Endothelial cell of umbilical vein (primary cell): ENCODE measurements around the gene VASH2. TPM values are rescaled to one million over a fixed set of nuclear protein-coding genes. Genes with fewer than 3 reads are reported as not detected.

ENCODE experiments used
- BruUV-seq: library from RNA; stranded (reverse); fragments of 400-500 nt; replicated peaks from 2 replicates; lab custom pipeline; 2021; lab: Mats Ljungman, UMichigan
- CTCF ChIA-PET: fragments of 300-600, 350-600 bp; sonication (Branson Sonifier 250); formaldehyde crosslinking; loops from one replicate; lab custom pipeline; 2021; ENCODE audit warnings: antibody characterized with exemption, inconsistent platforms; lab: Charles Lee
- POLR2A ChIA-PET: fragments of 300-600, 350-600 bp; sonication (Branson Sonifier 250); formaldehyde crosslinking; loops from one replicate; lab custom pipeline; 2021; ENCODE audit warnings: antibody characterized with exemption, inconsistent platforms; lab: Charles Lee
- DNase-seq: peaks from one replicate; pipeline ENCODE4 v3.0.0-alpha.2; 2011; ENCODE audit warnings: low read depth, low spot score
- FAIRE-seq: peaks from 2 replicates; lab custom pipeline; 2011; peaks lifted over from hg19 to GRCh38; lab: Jason Lieb, UNC
- H2AFZ ChIP-seq: 2 replicates; pipeline ENCODE4 v1.6.0; 2012; ENCODE audit warnings: low read depth, low read length, control low read depth, inconsistent platforms
- H3K27ac ChIP-seq: 2 replicates; pipeline ENCODE4 v1.5.1; 2011; ENCODE audit warnings: low read depth, mild to moderate bottlenecking, control low read depth, low read length, moderate library complexity; ENCODE audit not compliant: insufficient read depth
- H3K27me3 ChIP-seq, 2 experiments: 2 replicates each; pipeline versions ENCODE4 v1.6.0 to v1.6.1; 2011; ENCODE audit warnings: low read length in 2 of 2, mixed read lengths in 1 of 2; ENCODE audit not compliant: control insufficient read depth in 2 of 2, insufficient read depth in 2 of 2
- H3K36me3 ChIP-seq, 2 experiments: 2 replicates in 1 of 2; 3 replicates in 1 of 2; pipeline ENCODE4 v1.5.1; 2011; ENCODE audit warnings: low read length in 2 of 2, mild to moderate bottlenecking in 1 of 2, moderate library complexity in 1 of 2; ENCODE audit not compliant: control insufficient read depth in 2 of 2, insufficient read depth in 2 of 2; ENCODE audit errors: extremely low read depth in 1 of 2
- H3K4me1 ChIP-seq: 3 replicates; pipeline ENCODE4 v1.5.1; 2011; ENCODE audit warnings: mild to moderate bottlenecking, low read length; ENCODE audit not compliant: control insufficient read depth, insufficient read depth; ENCODE audit errors: extremely low read depth
- H3K4me2 ChIP-seq: 2 replicates; pipeline ENCODE4 v1.6.1; 2011; ENCODE audit warnings: low read length, control low read depth, mixed read lengths; ENCODE audit not compliant: insufficient read depth
- H3K4me3 ChIP-seq, 3 experiments: fragments of 200-600 bp in 1 of 3; sonication (generic), shearing (Covaris generic) in 1 of 3; replicated peaks in 1 of 3; 2 replicates each; pipeline ENCODE4 v1.5.1; 2011 to 2016; ENCODE audit warnings: control low read depth in 3 of 3, low read length in 3 of 3, mild to moderate bottlenecking in 2 of 3, inconsistent platforms in 1 of 3, low read depth in 1 of 3, moderate library complexity in 1 of 3; ENCODE audit not compliant: insufficient read depth in 1 of 3
- H3K79me2 ChIP-seq: 2 replicates; pipeline ENCODE4 v1.6.0; 2012; ENCODE audit warnings: low read length, inconsistent platforms; ENCODE audit not compliant: control insufficient read depth, insufficient read depth
- H3K9ac ChIP-seq: replicated peaks from 2 replicates; pipeline ENCODE3; 2011; ENCODE audit warnings: low read length, control low read depth; ENCODE audit not compliant: insufficient read depth; ENCODE audit errors: extremely low read depth
- H3K9me1 ChIP-seq: replicated peaks from 3 replicates; pipeline ENCODE4 v1.6.0; 2011; ENCODE audit warnings: mild to moderate bottlenecking, low read length; ENCODE audit not compliant: control insufficient read depth, insufficient read depth; ENCODE audit errors: extremely low read depth
- H3K9me3 ChIP-seq: replicated peaks from 2 replicates; pipeline ENCODE4 v1.5.1; 2012; ENCODE audit warnings: low read length, inconsistent platforms; ENCODE audit not compliant: control insufficient read depth, insufficient read depth
- H4K20me1 ChIP-seq: replicated peaks from 2 replicates; pipeline ENCODE3; 2011; ENCODE audit warnings: mild to moderate bottlenecking, low read length; ENCODE audit not compliant: control insufficient read depth, insufficient read depth; ENCODE audit errors: extremely low read depth
- EZH2 ChIP-seq: IDR thresholded peaks from 2 replicates; pipeline ENCODE4 v1.6.1; 2012; ENCODE audit warnings: borderline replicate concordance, low read depth, mild to moderate bottlenecking, moderate library complexity, low read length, inconsistent platforms; ENCODE audit not compliant: severe bottlenecking
- FOS ChIP-seq: IDR thresholded peaks from 2 replicates; pipeline ENCODE4 v1.6.1; 2011; ENCODE audit warnings: mild to moderate bottlenecking, low read length, moderate library complexity, borderline replicate concordance; ENCODE audit not compliant: insufficient read depth
- GATA2 ChIP-seq: IDR thresholded peaks from 2 replicates; pipeline ENCODE4 v1.7.0; 2011; ENCODE audit warnings: low read depth, mild to moderate bottlenecking, moderate library complexity, mixed read lengths, low read length; ENCODE audit not compliant: insufficient read length, insufficient read depth
- JUN ChIP-seq: IDR thresholded peaks from 2 replicates; pipeline ENCODE4 v1.6.1; 2011; ENCODE audit warnings: borderline replicate concordance, low read depth; ENCODE audit not compliant: insufficient read length, insufficient read depth
- MYC ChIP-seq: IDR thresholded peaks from one replicate; pipeline ENCODE4 v1.6.1; 2011; ENCODE audit warnings: mild to moderate bottlenecking, low read depth, low read length
- POLR2A ChIP-seq: IDR thresholded peaks from 2 replicates; pipeline ENCODE4 v1.6.1; 2012; ENCODE audit warnings: low read depth, mild to moderate bottlenecking, control low read depth, low read length
- POLR2AphosphoS5 ChIP-seq: IDR thresholded peaks from 2 replicates; pipeline ENCODE4 v1.6.1; 2012; ENCODE audit warnings: low read depth, mild to moderate bottlenecking, control low read depth, low read length, moderate library complexity; ENCODE audit not compliant: insufficient read depth
- dilution Hi-C: fragments of 300-500 bp; cut with MboI; formaldehyde crosslinking; loops from one replicate; pipeline ENCODE4 v1.15.0; 2019; ENCODE audit warnings: low sequenced_read_pairs; ENCODE audit not compliant: extremely low pct_ligation_motif_present
- intact Hi-C: fragments of 100-400 bp; cut with micrococcal nuclease; formaldehyde crosslinking; loops from one replicate; pipeline ENCODE4 v1.10.0; 2022
- polyA plus RNA-seq, 4 experiments: library from polyadenylated mRNA; depleted of rRNA in 3 of 4; stranded (reverse) in 3 of 4; unstranded in 1 of 4; fragments of >200 nt; gene quantifications; 2 replicates each; pipeline versions ENCODE4 v1.2.1 to v1.2.3, GENCODE V29; 2011 to 2012; ENCODE audit warnings: missing spikeins in 1 of 4
- total RNA-seq: library from RNA; stranded (reverse); gene quantifications from 2 replicates; pipeline ENCODE4 v1.2.3, GENCODE V29; 2021
- TF ChIP-seq, protein P1 (sequence below): IDR thresholded peaks from 2 replicates; pipeline ENCODE4 v1.6.1; 2011; ENCODE audit not compliant: insufficient read depth, insufficient read length
- TF ChIP-seq, protein P2 (sequence below), 2 donors: IDR thresholded peaks; 1 replicate in 1 of 2; 2 replicates in 1 of 2; pipeline ENCODE4 v1.5.1; 2011; ENCODE audit warnings: low read length in 2 of 2, mild to moderate bottlenecking in 2 of 2, moderate library complexity in 2 of 2, control low read depth in 1 of 2, inconsistent platforms in 1 of 2, low read depth in 1 of 2; ENCODE audit not compliant: insufficient read depth in 1 of 2; ENCODE audit errors: extremely low read depth in 1 of 2

The VASH2 gene
- total and polyA plus RNA-seq, 2 donors (not counting 3 experiments of a cell fraction or from before 2014, with no cell fraction given): 0.70 to 2.9 TPM

DNA sequence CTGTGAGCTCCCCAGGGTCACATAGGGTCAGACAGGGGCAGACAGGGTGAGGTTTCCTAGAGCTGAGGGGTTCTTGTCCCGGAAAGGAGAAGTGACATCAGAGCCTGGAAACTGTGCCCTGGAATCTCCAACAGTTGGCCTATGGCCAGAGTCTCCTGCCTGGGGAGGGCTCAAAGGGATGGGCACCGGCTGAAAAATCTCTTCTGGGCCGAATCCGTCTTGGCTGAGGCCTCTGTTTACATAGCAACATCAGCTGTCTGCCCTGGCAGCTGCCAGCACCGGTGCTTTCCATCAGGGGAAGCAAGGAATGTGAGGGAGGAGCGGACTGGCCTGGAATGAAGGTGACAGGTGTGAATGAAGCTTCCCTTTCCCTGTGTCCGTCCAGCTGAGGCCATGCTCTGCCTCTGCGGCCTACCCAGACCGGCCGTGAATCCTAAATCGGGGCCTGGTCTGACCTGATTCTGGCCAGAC, 30.7 kb downstream of the VASH2 start:
- Histone ChIP-seq H4K20me1 (no peaks in the 10 kb centered on the region), H3K27ac (no peak overlapping the region), H3K4me3 (no peak overlapping the region), H2AFZ (no peak overlapping the region), H3K27me3 (no peaks in the 10 kb centered on the region), H3K9me3 (no peaks in the 10 kb centered on the region), H3K79me2 (no peaks in the 10 kb centered on the region), H3K4me2 (no peak overlapping the region), H3K9me1 (no peaks in the 10 kb centered on the region), H3K4me1 (no peaks in the 10 kb centered on the region), H3K36me3 (no peaks in the 10 kb centered on the region), H3K9ac (no peak overlapping the region)
- POLR2A ChIA-PET: no interaction called here
- no TSS peak for BruUV-seq
- TF ChIP-seq FOS: no peak
- TF ChIP-seq MYC: no peak
- no peak for TF ChIP-seq POLR2AphosphoS5
- TF ChIP-seq, protein P1, sequence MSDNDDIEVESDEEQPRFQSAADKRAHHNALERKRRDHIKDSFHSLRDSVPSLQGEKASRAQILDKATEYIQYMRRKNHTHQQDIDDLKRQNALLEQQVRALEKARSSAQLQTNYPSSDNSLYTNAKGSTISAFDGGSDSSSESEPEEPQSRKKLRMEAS: no peak
- TF ChIP-seq GATA2: no peak
- no peak for TF ChIP-seq JUN
- TF ChIP-seq, protein P2, sequence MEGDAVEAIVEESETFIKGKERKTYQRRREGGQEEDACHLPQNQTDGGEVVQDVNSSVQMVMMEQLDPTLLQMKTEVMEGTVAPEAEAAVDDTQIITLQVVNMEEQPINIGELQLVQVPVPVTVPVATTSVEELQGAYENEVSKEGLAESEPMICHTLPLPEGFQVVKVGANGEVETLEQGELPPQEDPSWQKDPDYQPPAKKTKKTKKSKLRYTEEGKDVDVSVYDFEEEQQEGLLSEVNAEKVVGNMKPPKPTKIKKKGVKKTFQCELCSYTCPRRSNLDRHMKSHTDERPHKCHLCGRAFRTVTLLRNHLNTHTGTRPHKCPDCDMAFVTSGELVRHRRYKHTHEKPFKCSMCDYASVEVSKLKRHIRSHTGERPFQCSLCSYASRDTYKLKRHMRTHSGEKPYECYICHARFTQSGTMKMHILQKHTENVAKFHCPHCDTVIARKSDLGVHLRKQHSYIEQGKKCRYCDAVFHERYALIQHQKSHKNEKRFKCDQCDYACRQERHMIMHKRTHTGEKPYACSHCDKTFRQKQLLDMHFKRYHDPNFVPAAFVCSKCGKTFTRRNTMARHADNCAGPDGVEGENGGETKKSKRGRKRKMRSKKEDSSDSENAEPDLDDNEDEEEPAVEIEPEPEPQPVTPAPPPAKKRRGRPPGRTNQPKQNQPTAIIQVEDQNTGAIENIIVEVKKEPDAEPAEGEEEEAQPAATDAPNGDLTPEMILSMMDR (IDR thresholded peaks at IDR 0.05; ENCODE audit: extremely low read depth in 1 of 2, insufficient read depth in 1 of 2, low read depth in 1 of 2, low read length in 2 of 2): no peak
- TF ChIP-seq POLR2A: no peak
- no peak for TF ChIP-seq EZH2
- dilution Hi-C loops: no loop called here
- CTCF ChIA-PET: interaction anchor here (1.4 kb wide), 1 partner anchor 15 kb away, joined by 3 read pairs; no protein-coding TSS in a partner anchor
- no peak for FAIRE-seq
- no peak for DNase-seq
- intact Hi-C loops: no loop called here
